ENCODE data around the gene DMRT2.

GRCh38 chr9:1085086-1085485, 34.9 kb downstream of the DMRT2 start:
- TF ChIP-seq, protein P1, sequence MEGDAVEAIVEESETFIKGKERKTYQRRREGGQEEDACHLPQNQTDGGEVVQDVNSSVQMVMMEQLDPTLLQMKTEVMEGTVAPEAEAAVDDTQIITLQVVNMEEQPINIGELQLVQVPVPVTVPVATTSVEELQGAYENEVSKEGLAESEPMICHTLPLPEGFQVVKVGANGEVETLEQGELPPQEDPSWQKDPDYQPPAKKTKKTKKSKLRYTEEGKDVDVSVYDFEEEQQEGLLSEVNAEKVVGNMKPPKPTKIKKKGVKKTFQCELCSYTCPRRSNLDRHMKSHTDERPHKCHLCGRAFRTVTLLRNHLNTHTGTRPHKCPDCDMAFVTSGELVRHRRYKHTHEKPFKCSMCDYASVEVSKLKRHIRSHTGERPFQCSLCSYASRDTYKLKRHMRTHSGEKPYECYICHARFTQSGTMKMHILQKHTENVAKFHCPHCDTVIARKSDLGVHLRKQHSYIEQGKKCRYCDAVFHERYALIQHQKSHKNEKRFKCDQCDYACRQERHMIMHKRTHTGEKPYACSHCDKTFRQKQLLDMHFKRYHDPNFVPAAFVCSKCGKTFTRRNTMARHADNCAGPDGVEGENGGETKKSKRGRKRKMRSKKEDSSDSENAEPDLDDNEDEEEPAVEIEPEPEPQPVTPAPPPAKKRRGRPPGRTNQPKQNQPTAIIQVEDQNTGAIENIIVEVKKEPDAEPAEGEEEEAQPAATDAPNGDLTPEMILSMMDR (IDR thresholded peaks at IDR 0.05; ENCODE audit: low read depth, low read length, missing input control), result no peak
- TF ChIP-seq HNF4A (conservative IDR thresholded peaks at IDR 0.05), result no peak
- no peak for TF ChIP-seq RAD21 (IDR thresholded peaks at IDR 0.05)
- no peak for TF ChIP-seq FOXA1 (IDR thresholded peaks at IDR 0.05)
- TF ChIP-seq REST (IDR thresholded peaks at IDR 0.05), result no peak
- TF ChIP-seq ZBTB33 (IDR thresholded peaks at IDR 0.05), result no peak
- TF ChIP-seq JUND (IDR thresholded peaks at IDR 0.05), result no peak
- no peak for TF ChIP-seq YY1 (IDR thresholded peaks at IDR 0.05)
- no peak for TF ChIP-seq EGR1 (IDR thresholded peaks at IDR 0.05; ENCODE audit: low read depth in 2 of 2)
- no peak for TF ChIP-seq NR2F2 (IDR thresholded peaks at IDR 0.05)
- no peak for TF ChIP-seq MAX (IDR thresholded peaks at IDR 0.05)
- TF ChIP-seq, protein P2, sequence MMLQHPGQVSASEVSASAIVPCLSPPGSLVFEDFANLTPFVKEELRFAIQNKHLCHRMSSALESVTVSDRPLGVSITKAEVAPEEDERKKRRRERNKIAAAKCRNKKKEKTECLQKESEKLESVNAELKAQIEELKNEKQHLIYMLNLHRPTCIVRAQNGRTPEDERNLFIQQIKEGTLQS (IDR thresholded peaks at IDR 0.05), result no peak
- TF ChIP-seq SP1 (IDR thresholded peaks at IDR 0.05), result no peak
- no peak for TF ChIP-seq GABPA (IDR thresholded peaks at IDR 0.05 in 1 of 2, conservative IDR thresholded peaks at IDR 0.05 in 1 of 2)
